HL-60/S4 (cell line): ENCODE data around the gene SLC22A13.

Source experiments
- in situ Hi-C: fragments of 300-500 bp; cut with MboI; formaldehyde crosslinking; loops from 2 replicates; pipeline ENCODE4 v1.14.3; 2022; ENCODE audit warnings: low sequenced_read_pairs

The SLC22A13 gene

GRCh38 chr3:38327335-38328009 is 61.9 kb downstream of the SLC22A13 start:
- in situ Hi-C loops = no loop called here
